OCI-LY7 (cell line): ENCODE results near the gene ADAMTS17. TPM values are rescaled to one million over a fixed set of nuclear protein-coding genes. Genes with fewer than 3 reads are reported as not detected.

Experiments
- Bru-seq: library from RNA; stranded (reverse); fragments of 400-500 nt; gene quantifications from one replicate; lab custom pipeline; 2021; lab: Mats Ljungman, UMichigan
- BruChase-seq, 2 experiments: library from RNA; stranded (reverse); fragments of 400-500 nt; gene quantifications; one replicate each; lab custom pipeline; 2021; lab: Mats Ljungman, UMichigan
- BruUV-seq: library from RNA; stranded (reverse); fragments of 400-500 nt; replicated peaks from 2 replicates; lab custom pipeline; 2021; lab: Mats Ljungman, UMichigan
- CTCF ChIA-PET: fragments of 300-600 bp; sonication (Branson Sonifier 250); formaldehyde crosslinking; loops from one replicate; lab custom pipeline; 2022; ENCODE audit warnings: antibody characterized with exemption; ENCODE audit not compliant: unreplicated experiment; lab: Charles Lee
- POLR2A ChIA-PET: fragments of 300-600 bp; sonication (Branson Sonifier 250); formaldehyde crosslinking; loops from one replicate; lab custom pipeline; 2022; ENCODE audit warnings: antibody characterized with exemption; lab: Charles Lee
- DNase-seq: peaks from one replicate; pipeline ENCODE4 v3.0.0-alpha.2; 2015; ENCODE audit warnings: low spot score
- H2AFZ ChIP-seq: fragments of 200-600 bp; sonication (generic), shearing (Covaris generic); 2 replicates; pipeline ENCODE4 v1.6.1; 2014; ENCODE audit warnings: mild to moderate bottlenecking, antibody characterized with exemption, low read length, moderate library complexity
- H3K27ac ChIP-seq: fragments of 200-600 bp; sonication (generic); 2 replicates; pipeline ENCODE4 v1.5.1; 2014; ENCODE audit warnings: mixed run types, low read depth, mild to moderate bottlenecking, moderate library complexity, low read length, inconsistent platforms; ENCODE audit not compliant: poor library complexity, severe bottlenecking
- H3K36me3 ChIP-seq: fragments of 200-600 bp; sonication (generic); 2 replicates; pipeline ENCODE4 v1.6.1; 2014; ENCODE audit warnings: mild to moderate bottlenecking, antibody characterized with exemption, low read length, moderate library complexity, mixed read lengths; ENCODE audit not compliant: insufficient read depth
- H3K4me1 ChIP-seq: fragments of 200-600 bp; sonication (generic); 2 replicates; pipeline ENCODE4 v1.5.1; 2014; ENCODE audit warnings: mild to moderate bottlenecking, low read length; ENCODE audit not compliant: insufficient read depth, poor library complexity, severe bottlenecking
- H3K4me2 ChIP-seq: fragments of 200-600 bp; sonication (generic); 2 replicates; pipeline ENCODE4 v1.6.1; 2014; ENCODE audit warnings: mild to moderate bottlenecking, low read length
- H3K4me3 ChIP-seq: fragments of 200-600 bp; sonication (generic); 2 replicates; pipeline ENCODE4 v1.5.1; 2014; ENCODE audit warnings: mild to moderate bottlenecking, low read depth, low read length; ENCODE audit not compliant: poor library complexity, severe bottlenecking
- H3K79me2 ChIP-seq: fragments of 200-600 bp; sonication (generic); 2 replicates; pipeline ENCODE4 v1.6.1; 2016; ENCODE audit warnings: low read depth, mild to moderate bottlenecking, low read length, moderate library complexity, mixed read lengths; ENCODE audit not compliant: insufficient read depth
- H3K9me2 ChIP-seq: fragments of 200-600 bp; sonication (generic); 2 replicates; pipeline ENCODE4 v1.6.1; 2016; ENCODE audit warnings: mild to moderate bottlenecking, low read length, mixed read lengths; ENCODE audit not compliant: insufficient read depth
- H3K9me3 ChIP-seq: fragments of 200-600 bp; sonication (generic); 2 replicates; pipeline ENCODE4 v1.6.1; 2014; ENCODE audit warnings: mild to moderate bottlenecking, mixed run types, low read length, mixed read lengths
- H4K20me1 ChIP-seq: fragments of 200-600 bp; sonication (generic); 2 replicates; pipeline ENCODE4 v1.6.1; 2014; ENCODE audit warnings: mild to moderate bottlenecking, antibody characterized with exemption, low read length, moderate library complexity, mixed read lengths; ENCODE audit not compliant: insufficient read depth
- EZH2phosphoT487 ChIP-seq: fragments of 200-600 bp; sonication (generic); IDR thresholded peaks from 2 replicates; pipeline ENCODE4 v1.6.1; 2018; ENCODE audit warnings: low read depth, borderline replicate concordance, mild to moderate bottlenecking, mixed run types, antibody characterized with exemption, low read length, moderate library complexity, mixed read lengths
- intact Hi-C: fragments of 100-400 bp; cut with micrococcal nuclease; formaldehyde crosslinking; loops from one replicate; pipeline ENCODE4 v1.10.0; 2022; ENCODE audit not compliant: unreplicated experiment
- long read RNA-seq: library from polyadenylated mRNA; stranded (forward); transcript quantifications from one replicate; pipeline ENCODE4 v2.0.0, GENCODE V29; 2022
- total RNA-seq, 2 experiments: library from RNA; depleted of rRNA in 1 of 2; stranded (reverse); fragments of >200 nt in 1 of 2; shearing (Covaris generic) in 1 of 2; gene quantifications; 2 replicates each; pipeline ENCODE4 v1.2.3, GENCODE V29; 2014 to 2022
- TF ChIP-seq, protein P1 (sequence below): fragments of 200-600 bp; sonication (generic); conservative IDR thresholded peaks from 2 replicates; pipeline ENCODE4 v1.5.1; 2014; ENCODE audit warnings: mild to moderate bottlenecking, antibody characterized with exemption, low read length, moderate library complexity, mixed read lengths

The ADAMTS17 gene, protein sequence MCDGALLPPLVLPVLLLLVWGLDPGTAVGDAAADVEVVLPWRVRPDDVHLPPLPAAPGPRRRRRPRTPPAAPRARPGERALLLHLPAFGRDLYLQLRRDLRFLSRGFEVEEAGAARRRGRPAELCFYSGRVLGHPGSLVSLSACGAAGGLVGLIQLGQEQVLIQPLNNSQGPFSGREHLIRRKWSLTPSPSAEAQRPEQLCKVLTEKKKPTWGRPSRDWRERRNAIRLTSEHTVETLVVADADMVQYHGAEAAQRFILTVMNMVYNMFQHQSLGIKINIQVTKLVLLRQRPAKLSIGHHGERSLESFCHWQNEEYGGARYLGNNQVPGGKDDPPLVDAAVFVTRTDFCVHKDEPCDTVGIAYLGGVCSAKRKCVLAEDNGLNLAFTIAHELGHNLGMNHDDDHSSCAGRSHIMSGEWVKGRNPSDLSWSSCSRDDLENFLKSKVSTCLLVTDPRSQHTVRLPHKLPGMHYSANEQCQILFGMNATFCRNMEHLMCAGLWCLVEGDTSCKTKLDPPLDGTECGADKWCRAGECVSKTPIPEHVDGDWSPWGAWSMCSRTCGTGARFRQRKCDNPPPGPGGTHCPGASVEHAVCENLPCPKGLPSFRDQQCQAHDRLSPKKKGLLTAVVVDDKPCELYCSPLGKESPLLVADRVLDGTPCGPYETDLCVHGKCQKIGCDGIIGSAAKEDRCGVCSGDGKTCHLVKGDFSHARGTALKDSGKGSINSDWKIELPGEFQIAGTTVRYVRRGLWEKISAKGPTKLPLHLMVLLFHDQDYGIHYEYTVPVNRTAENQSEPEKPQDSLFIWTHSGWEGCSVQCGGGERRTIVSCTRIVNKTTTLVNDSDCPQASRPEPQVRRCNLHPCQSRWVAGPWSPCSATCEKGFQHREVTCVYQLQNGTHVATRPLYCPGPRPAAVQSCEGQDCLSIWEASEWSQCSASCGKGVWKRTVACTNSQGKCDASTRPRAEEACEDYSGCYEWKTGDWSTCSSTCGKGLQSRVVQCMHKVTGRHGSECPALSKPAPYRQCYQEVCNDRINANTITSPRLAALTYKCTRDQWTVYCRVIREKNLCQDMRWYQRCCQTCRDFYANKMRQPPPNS
- 0.28 TPM in 1 of 2 replicates, not detected in the other for total RNA-seq (2014; rRNA removed; shearing (Covaris generic))
- total RNA-seq (2022), result not detected in 2 replicates
- Bru-seq, nascent RNA, result percentile 13 among the genes with signal in this experiment
- BruChase-seq, experiment 1, labeled RNA remaining after a 6-hour chase, result percentile 12 among the genes with signal in this experiment
- percentile 15 among the genes with signal in this experiment for BruChase-seq, experiment 2, labeled RNA remaining after a 2-hour chase
- long read RNA-seq, result 0 reads

GRCh38 chr15:100341750-100342560, at the start of gene ADAMTS17:
Gene ADAMTS17, minus strand, starts transcription at chr15:100341975. Its CDS starts 76 bp downstream, at chr15:100341899.
- peak; percentile 90 for DNase-seq
- no TSS peak for BruUV-seq
- H3K4me2 ChIP-seq, result peak within 1 kb of the TSS; percentile 74
- intact Hi-C loops, result loop anchor here (2.0 to 10.0 kb wide), 2 partner anchors 123 to 231 kb away; no protein-coding TSS in a partner anchor
- no peaks in the 10 kb centered on the region for H3K4me1 ChIP-seq
- no peaks in the 10 kb centered on the region for H3K9me2 ChIP-seq
- no peak for TF ChIP-seq EZH2phosphoT487
- TF ChIP-seq, protein P1, sequence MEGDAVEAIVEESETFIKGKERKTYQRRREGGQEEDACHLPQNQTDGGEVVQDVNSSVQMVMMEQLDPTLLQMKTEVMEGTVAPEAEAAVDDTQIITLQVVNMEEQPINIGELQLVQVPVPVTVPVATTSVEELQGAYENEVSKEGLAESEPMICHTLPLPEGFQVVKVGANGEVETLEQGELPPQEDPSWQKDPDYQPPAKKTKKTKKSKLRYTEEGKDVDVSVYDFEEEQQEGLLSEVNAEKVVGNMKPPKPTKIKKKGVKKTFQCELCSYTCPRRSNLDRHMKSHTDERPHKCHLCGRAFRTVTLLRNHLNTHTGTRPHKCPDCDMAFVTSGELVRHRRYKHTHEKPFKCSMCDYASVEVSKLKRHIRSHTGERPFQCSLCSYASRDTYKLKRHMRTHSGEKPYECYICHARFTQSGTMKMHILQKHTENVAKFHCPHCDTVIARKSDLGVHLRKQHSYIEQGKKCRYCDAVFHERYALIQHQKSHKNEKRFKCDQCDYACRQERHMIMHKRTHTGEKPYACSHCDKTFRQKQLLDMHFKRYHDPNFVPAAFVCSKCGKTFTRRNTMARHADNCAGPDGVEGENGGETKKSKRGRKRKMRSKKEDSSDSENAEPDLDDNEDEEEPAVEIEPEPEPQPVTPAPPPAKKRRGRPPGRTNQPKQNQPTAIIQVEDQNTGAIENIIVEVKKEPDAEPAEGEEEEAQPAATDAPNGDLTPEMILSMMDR, result peak; percentile 82
- no peaks in the 10 kb centered on the region for H3K9me3 ChIP-seq
- H4K20me1 ChIP-seq, result no peaks in the 10 kb centered on the region
- no peaks in the 10 kb centered on the region for H3K36me3 ChIP-seq
- POLR2A ChIA-PET, result no interaction called here
- H3K4me3 ChIP-seq, result peak within 1 kb of the TSS; percentile 69
- no peaks in the 10 kb centered on the region for H3K79me2 ChIP-seq
- H2AFZ ChIP-seq, result peak within 1 kb of the TSS; percentile 59; the same call in 1 of the 2 replicates
- CTCF ChIA-PET, result no interaction called here
- H3K27ac ChIP-seq, result no peak within 1 kb of the TSS

DNA sequence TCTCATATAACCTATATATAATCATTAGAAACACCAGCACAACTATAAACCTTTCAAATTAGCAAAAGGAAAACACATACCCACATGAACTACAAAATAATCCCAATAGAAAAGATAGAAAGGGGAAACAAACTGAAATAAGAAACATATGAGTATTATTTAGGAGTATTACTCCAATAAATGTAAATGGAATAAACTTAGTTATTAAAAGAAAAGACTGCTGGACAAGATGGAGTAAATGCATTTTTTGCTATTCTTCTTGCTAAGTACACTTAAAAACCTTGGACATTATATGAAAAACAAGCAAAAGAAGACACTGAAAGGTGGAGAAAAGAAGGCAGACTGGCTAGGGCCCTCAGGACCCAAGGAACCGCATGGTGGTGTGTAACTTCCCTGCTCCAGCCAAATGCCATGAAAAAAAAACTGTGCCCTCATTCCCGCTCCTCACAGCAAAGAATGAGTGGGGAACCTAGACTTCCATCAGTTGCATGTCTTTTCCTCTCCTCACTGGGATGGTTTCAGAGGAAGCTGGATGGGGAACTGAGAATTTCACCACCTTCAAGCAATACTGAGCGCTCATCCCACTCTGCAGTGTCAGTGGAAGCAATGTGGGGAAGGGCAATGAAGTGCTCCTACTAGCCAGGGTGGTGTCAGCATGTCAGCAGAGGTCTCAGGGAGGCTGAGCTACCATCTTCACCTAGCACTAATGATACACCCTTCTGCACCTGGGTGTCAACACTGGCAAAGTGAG, 43.7 kb upstream of the ADAMTS17 start:
- Histone ChIP-seq H3K9me3 (no peaks in the 10 kb centered on the region), H3K79me2 (no peaks in the 10 kb centered on the region), H3K9me2 (no peaks in the 10 kb centered on the region), H4K20me1 (no peaks in the 10 kb centered on the region), H3K27ac (no peak overlapping the region), H2AFZ (no peak overlapping the region), H3K36me3 (no peaks in the 10 kb centered on the region), H3K4me1 (no peaks in the 10 kb centered on the region), H3K4me2 (no peak overlapping the region), H3K4me3 (no peak overlapping the region)
- CTCF ChIA-PET, result no interaction called here
- BruUV-seq, result no TSS peak
- TF ChIP-seq, protein P1, result no peak
- no peak for TF ChIP-seq EZH2phosphoT487
- DNase-seq, result no peak
- POLR2A ChIA-PET, result no interaction called here
- intact Hi-C loops, result no loop called here
